Esophagus mucosa (tissue), 1 donor: ENCODE data around the gene ARHGEF19. TPM values are rescaled to one million over a fixed set of nuclear protein-coding genes. Genes with fewer than 3 reads are reported as not detected.
A peak's percentile ranks its signal among the peaks of the same experiment; 100 is the strongest.
"Not testable (repeated sequence)": the region's sequence is repeated elsewhere in the genome, so short reads cannot be mapped to it uniquely, and the experiment has no call there.

Experiments
- ATAC-seq: fragments of 200-7000 bp; cut with Tn5 transposase; one replicate; pipeline ENCODE4 v1.9.1; 2020
- total RNA-seq: library from RNA; stranded (reverse); gene quantifications from one replicate; pipeline ENCODE4 v1.2.4, GENCODE V29; 2023
- donor health status: DM: yes; HTN: yes; CAD: no.

The ARHGEF19 gene
- total RNA-seq, 1 donor from 2014 or later: 21.9 TPM

GRCh38 chr1:16219968-16220500, 7.6 kb upstream of the ARHGEF19 start:
- ATAC-seq: no peak

DNA sequence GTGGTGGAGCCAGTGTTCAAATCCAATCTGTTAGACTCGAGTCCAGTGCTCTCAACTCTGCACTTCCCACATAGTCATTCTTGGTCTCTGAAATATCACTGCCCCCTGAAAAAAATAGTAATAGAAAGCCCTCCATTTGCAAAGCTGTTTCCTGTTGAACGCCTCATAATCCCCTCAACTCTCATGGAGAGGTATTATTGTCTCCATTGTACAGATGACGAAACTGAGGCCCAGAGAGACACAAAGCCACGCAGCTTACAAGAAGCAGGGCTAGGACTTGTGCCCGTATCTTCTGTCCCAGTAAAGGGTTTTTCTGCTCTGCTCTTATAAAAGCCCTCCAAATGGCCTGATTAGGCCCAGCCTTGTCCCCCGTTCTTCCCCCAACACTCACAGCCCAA, 6.2 kb upstream of the ARHGEF19 start:
- no peak for ATAC-seq

GRCh38 chr1:16218014-16218673, 5.7 kb upstream of the ARHGEF19 start:
- peak; percentile 2 for ATAC-seq

DNA sequence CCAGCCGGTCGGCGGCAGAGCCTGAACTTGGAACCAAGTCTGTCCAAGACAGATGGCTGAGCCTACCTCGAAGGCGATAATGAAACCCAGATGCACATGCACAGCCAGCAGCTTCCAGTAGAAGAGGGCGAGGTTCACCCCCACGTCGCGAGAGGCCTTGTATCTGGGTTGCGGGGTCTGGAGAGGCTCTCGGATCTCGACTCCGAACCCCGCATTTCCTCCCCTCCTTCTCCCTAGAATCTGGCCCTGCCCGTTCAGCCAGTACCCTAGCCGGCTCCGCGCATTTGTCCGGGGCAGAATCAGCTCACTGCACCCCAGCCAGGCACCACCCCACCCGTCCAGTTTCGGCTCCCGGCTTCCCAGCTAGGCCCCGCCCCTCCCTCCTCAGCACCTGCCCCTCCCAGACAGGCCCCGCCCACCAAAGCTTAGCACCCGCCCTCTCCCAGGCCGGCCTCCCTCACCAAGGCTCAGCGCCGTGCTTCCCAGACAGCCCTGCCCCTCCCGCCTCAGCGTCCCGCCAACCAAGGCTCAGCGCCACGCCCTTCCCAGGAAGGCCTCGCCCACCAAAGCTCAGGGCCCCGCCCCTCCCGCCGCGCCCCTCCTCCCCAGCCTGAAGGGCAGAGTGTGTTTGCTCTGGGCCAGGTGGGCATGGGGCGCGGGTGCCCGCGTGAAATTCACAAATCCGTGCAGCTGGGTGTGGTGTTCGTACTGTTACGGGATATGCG, 4.8 kb upstream of the ARHGEF19 start:
- ATAC-seq: peak; percentile 96

DNA sequence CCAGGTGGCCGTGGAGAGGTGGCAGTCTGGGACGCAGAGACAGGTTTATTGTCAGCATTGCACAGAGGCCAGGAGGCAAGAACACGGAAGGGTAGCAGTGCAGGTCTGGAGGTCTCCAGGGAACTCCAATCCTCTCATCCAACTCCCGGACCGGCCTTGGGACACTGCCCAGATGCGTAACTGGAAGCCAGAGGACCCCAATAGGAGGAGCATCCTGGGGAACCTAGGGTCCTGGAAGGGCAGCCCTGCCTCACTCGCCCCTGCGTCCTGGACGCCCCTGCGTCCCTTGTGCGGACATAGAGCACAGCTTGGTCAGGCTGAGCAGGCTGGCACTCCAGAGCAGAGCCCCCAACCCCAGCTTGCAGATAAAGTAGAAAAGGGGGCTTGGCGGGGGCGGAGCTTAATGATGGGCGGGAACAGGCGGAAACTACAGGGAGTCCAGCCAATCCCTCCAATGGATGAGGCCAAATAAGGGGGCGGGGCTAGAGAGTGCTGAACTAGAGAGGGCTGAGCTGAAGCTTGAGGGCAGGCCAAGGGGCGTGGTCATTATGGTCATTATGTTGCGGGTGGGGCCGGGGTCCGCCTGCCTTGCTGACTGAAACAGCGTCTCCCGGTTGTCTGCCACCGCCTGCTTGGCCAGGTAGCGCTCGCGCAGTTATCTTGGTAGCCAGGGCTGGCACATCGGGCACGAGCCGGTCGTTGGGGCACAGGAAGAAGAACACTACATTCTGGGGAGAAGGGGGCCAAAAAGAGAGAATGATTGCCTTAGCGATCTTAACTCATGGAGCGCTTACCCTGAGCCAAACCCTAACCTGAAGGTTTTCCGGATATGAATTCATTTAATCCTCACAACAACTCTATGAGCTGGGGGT, 3.7 kb upstream of the ARHGEF19 start:
- ATAC-seq: peak; percentile 66

GRCh38 chr1:16215240-16215639, 2.8 kb upstream of the ARHGEF19 start:
- not testable (repeated sequence) for ATAC-seq

DNA sequence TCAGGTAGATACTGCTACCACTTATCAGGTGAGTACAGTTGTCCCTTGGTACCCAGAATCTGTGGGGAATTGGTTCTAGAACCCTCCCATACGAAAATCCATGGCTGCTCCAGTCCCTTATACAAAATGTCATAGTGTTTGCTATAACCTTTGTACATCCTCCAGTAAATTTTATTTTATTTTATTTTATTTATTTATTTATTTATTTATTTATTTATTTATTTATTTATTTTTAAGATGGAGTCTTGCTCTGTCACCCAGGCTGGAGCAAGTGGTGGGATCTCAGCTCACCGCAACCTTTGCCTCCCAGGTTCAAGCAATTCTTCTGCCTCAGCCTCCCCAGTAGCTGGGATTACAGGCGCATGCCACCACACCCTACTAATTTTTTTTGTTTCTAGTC, 1.1 kb upstream of the ARHGEF19 start:
- not testable (repeated sequence) for ATAC-seq

DNA sequence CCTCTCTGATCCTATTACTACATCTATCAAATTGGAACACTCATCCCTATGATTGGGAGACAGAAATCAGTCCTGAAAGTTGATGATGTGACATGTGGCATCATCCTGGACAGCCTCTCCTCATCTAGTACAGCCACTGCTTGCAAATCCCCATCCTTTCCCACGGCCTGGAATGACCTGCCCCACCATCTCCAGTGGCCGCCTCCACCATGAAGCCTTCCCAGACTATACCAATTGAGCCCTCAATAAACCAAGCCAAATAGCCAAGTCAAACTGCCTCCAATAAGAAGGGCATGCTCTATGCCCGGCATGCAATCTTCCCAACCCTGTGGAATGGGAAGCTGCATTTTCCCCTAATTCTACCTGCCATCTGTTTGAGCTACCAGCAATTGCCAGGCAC, 561 bp upstream of the ARHGEF19 start:
- ATAC-seq: no peak

DNA sequence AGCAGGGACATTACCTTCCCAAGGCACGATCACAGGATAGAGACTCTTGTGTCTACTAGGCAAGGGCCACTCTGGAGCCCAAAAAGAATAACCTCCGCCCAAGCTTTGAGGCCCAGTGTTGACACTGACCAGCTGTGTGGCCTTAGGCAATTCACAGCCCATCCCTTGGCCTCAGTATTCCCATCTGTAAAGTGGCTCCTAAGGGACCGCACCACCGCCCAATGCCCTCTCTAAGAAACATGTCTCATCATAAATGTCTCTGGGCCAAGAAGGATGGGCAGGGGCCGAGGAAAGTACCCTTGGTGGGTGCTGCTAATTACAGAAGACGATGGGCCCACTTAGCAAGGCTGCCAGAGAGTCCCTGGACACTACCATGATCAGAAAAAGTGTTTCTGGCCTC, 628 bp downstream of the ARHGEF19 start:
- no peak for ATAC-seq

GRCh38 chr1:16210581-16210980, 1.9 kb downstream of the ARHGEF19 start:
- no peak for ATAC-seq

GRCh38 chr1:16209847-16210407, 2.5 kb downstream of the ARHGEF19 start:
- ATAC-seq: no peak

DNA sequence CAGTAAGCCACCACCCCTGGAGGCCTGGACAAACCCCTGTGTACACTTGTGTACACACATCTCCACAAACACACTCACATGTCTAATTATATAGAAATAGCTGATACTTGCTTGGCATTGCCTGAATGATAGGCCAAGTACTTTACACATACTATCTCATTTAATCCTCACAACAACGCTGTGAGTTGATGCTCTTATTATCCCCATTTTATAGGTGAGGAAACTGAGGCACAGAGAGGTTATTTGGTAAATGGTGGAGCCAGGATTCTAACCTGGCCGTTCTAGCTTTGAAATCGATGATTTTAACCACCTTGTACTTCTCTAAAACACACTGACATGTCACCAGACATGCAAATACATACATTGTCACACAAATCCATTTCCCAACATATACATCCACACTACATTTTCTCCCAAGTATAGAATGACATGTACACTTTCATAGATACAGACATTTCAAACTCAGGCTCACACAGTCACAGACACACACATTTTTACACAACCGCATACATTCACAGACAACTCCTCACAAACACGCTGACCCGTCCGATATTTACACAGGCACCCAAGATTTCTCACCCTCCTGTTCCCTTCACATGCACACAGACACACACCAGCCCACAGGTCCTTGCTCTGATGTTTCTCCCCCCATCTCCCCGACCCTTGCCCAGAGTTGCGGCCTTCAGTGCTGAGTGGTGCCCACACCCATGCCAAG, 3.2 kb downstream of the ARHGEF19 start:
- ATAC-seq: no peak

GRCh38 chr1:16208270-16208987, 4.0 kb downstream of the ARHGEF19 start:
- ATAC-seq: no peak

DNA sequence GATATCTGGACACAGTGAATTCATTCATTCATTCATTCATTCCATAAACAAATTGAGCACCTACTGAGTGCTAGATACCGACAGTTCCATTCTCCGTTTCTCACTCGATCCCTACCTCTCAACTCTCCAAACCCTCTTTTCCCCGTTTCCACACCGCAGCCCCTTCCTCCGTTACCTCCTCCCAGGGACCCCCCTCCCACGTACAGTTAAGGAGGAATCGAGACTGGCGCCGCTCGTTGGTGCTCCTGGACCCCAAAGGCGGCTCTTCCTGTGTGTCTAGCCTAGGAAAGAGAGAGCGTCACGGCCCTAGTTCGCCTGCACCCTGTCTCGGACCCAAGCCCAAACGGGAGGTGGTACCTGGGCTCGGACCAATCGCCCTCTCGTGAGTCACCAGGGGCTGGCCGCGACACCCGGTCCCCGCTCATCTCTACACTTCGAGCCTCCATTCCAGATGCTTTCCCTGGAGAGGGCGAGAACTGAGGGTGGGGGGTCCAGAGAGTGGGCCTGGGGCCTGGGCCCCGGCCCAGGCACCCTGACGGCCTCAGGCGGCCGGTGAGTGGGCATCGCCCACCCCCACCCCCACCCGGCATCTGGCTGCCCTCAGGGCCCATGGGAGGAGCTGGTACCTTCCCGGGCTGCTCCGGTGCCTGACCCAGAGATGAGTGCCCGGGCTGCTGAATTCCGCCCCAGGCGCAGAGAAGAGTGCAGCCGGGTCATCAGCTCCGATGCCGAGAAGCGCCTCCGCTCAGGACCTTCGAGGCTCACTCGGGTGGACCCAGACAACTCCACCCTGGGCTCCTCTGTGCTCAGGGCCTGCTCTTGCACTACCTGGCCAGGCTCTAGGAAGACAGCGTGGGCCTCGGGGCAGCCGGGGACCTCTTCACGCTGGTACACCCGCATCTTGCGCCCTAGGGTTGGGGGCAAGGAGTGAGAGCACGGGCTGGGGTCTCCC, 4.9 kb downstream of the ARHGEF19 start:
- ATAC-seq: no peak

DNA sequence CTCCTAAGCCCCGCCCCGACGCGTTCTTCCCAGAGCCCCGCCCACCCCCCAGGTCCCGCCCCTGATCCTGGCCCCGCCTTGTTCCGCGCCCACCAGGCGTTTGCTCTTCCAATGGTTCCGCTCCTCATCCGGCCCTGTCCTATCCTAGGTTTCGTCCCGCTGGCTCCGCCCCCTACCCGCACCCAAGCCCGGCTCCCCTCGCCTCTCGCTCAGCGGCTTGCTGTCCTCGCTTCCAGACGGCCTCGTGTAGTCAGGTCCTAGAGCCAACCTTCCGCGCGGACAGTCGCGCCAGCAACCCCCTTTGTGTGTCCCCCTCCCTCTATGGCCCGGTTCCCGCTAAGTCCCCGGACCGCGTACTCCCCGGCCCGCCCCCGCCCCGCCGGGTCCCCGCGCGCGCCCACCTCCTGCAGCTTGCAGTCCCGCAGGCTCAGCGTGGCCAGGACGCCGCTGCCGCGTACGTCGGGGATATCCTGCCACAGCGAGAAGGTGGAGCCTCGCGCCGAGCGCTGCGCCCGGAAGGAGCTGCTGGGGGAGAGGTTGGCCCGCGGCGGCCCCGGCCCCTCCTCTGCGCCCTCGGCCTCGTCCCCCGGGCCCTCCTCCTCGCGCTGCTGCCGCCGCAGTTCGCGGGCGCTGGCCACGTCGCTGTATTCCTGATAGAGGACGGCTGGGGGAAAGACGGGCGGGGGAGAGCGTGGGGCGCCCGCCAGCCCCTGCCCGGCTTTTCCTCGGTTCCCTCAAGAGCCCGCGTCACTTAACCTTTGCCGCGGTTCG, 5.7 kb downstream of the ARHGEF19 start:
- peak; percentile 91 for ATAC-seq

DNA sequence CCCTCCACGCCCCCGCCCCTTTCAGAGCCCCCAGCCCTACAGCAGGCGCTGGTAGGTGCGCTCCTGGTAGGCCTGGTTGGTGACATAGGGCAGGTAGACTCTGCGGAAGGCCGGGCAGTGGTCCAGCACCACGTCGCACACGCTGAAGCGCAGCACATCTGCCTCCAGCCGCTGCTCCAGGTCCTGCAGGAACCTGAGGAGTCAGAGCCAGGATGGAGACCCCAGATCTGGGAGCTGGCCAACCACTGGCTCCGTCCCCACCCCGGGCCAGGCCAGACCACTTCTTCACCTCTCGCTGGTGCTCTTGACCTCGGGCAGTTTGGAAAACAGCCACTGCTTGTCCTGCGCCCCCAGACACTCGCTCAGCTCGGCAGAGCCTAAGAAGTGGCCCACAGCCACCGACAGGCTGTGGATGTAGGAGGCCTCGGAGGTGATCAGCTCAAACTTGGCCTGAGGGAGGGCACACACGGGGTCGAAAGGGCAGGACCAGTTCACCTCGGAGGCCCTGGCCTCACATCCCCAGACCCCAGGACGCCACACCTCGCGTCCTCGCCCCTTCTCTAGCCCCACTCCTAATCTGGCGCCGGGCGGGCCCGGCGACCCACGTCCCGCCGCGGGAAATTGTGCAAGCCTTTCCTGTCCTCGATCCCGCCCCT, 6.4 kb downstream of the ARHGEF19 start:
- no peak for ATAC-seq

DNA sequence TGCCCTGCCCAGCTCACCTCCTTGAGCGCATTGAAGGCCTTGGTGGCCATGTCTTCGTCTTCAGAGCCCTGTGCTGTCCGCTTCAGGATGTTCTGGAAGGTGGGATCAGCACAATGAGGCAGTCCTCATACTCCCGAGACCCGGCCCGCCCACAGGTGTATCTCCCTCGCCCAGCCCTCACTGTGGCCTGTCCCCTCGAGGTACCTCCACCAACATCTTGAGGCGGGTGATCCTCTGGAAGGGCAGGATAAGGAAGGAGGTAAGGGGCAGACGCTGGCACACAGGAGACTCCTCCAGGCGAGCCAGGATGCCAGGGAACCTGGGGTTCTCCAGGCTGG, 7.1 kb downstream of the ARHGEF19 start:
- no peak for ATAC-seq

DNA sequence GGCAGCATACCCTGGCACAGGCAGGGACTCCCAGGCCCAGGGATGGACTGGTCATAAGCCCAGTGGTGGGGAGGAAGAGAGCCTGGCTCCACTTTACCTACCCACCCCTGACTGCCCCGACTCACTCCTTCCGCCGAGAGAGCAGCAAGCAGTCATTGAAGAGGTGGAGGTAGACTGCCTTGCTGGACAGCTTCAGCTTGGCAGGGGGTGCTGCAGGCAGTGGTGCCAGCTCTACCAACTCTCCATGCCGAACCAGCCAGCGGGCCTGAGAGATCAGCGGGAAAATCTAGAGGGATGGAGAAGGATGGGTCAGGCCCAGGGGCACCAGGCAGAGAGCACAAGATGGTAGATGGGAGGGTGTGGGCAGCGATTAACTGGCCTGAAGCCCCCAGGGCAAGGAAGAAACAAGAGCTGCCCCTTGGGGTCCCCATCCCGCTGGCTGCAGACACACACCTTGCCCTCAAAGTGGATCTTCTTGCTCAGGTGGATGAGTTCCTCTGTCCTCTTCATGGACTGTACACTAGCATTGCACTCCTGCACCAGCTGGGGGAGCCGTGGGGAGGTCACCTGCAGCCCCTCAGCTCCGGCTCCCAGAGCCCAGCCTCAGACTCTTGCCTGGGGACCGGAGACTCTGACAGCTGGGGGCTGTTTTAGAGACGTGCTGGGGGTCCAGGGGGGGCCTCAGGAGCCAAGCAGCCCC, 7.7 kb downstream of the ARHGEF19 start:
- ATAC-seq: no peak
